HUDEP-2 (cell line): ENCODE measurements around the gene EIPR1.

Experiments used
- DNase-seq, 76 experiments: peaks; one replicate each; lab custom pipeline; 2025; ENCODE audit not compliant: unreplicated experiment in 76 of 76; lab: John Stamatoyannopoulos, UW

EIPR1 gene

DNA sequence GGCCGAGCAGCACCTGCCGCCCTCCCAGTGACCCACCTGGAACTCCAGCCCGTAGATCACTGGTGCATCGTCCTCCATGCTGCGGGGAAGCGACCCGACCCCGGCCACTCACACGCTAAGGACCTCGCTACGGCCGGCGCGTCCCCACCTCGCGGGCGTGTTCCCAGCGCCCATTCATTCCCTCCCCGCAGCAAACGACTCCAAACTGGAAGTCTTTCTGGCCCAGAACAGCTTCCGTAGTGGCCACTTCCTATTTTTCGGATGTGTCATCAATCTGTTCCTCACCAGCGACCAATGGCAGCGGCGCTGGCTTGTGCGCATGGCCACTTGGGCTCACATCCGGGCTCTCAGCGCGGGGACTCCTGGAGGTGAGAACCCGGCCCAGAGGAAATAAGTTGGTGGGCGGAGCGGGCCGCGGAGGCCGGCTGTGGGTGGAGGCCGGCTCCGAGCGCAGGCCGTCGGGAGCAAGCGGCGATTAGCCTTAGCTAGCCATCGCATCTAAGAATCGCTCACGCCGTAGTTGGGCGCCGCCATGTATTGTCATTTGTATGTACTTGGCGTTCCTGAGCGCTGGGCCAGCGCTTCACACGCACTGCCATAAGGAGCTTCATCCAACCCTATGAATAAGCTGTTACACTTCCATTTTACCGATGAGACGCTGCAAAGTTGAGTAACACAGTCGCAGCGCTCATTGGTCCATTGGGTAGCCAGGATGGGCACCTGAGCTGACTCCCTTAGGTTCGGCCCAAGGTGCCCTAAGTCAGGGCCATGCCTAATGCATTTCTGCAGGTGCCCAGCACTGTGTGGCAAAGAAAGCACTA lies at the start of gene EIPR1:
Gene EIPR1, minus strand, starts transcription at position 207 of the 821 bp plus-strand sequence. Its CDS starts 129 bp downstream, at position 78.
- peak; percentile 26 to 97 (median 93) for DNase-seq

DNA sequence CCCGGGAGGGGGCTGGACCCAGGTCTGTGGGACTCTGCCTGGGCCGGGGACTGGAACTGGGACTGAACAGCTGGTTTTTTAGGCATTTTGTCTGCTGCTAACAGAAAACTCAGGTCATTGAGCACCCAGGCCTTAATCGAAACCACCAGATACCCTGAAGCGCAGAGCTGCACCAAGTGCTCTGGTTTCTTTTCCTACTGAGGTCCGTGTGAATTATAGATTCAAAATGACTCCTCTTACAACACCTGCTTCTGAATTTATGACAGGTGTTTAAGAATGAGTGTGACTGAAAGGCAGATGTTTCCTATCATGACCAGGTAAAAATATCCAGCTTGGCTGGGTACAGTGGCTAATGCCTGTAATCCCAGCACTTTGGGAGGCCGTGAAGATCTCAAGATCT lies 49.7 kb upstream of the EIPR1 start:
- no peak for DNase-seq

DNA sequence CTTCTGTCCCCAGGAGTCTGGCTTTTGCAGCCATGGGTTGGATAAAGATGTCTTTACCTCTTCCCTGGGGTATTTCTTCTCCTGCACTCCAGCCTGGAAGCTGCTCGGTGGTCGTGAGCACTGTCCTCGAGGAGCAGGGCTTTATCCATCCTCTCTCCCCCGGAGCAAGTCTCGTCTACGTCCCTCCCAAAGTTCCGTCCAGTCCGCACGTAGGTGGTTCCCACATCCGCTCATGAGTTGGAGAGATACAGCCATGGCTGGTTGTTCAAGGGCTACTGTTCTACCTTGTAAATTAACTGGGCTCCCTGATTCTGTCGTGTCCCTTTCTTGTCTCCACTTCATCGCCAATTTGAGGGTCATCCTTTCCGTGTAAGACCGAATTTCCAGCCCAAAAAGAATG lies 49.0 kb upstream of the EIPR1 start:
- no peak for DNase-seq

DNA sequence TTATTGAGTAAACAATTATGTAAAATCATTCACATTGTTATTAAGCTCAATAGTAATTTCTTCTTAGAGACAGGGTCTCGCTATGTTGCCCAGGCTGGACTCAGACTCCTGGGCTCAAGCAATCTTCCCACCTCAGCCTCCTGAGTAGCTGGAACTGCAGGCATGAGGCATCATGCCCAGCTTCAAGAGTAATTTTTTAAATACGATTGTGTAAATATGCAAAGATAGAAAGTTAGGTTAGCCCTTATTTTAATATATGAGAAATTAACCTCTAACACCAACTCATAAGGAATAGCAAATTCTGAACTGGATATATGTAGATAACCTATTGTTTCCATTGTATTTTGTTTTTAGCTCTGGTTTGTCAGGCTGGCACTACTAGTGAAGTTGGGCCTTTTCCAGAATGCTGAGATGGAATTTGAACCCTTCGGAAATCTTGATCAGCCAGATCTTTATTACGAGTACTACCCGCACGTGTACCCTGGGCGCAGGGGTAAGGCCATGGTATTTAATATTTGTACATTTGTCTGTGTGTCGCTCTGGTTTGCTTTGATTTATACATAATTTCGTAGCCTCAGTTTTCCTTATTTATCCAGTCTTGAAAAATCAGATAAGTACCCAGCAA lies 46.7 kb upstream of the EIPR1 start:
- no peak for DNase-seq

GRCh38 chr2:3423492-3424170 lies 46.0 kb upstream of the EIPR1 start:
- peak in 62 of 76 experiments; percentile 2 to 80 (median 49) for DNase-seq

GRCh38 chr2:3422161-3422779 lies 44.7 kb upstream of the EIPR1 start:
- DNase-seq, result no peak

- DNase-seq, result no peak
Observed at GRCh38 chr2:3421580-3421979, 44.0 kb upstream of the EIPR1 start.

DNA sequence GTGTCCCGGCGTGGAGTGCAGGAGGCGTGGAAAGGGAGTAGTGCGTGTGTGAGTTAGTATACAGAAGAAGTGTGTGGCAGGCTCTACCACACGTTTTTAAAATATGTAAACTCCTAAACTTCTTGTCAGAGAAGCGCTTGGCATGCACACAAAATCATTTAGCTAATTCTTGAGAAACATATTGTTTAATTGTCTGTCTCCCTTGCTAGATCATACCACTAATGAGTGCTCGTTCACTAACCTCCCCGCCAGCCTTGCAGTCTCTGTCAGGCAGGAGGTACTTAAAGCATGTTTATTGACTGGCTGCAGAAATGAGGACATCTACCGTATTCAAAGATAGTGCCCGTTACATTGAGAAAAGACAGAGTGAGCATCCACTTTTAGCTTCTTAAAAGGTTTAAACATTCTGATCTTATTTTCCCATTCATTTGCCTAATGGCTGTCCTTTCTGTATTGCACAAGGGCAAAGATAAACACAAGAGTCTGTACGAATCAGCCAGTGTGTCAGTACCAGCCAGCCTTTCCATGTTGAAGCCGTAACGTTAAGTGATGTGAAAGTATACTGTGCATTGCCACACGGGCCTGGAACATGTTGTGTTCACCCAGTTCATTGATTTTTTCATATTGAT lies 43.3 kb upstream of the EIPR1 start:
- DNase-seq, result no peak

DNA sequence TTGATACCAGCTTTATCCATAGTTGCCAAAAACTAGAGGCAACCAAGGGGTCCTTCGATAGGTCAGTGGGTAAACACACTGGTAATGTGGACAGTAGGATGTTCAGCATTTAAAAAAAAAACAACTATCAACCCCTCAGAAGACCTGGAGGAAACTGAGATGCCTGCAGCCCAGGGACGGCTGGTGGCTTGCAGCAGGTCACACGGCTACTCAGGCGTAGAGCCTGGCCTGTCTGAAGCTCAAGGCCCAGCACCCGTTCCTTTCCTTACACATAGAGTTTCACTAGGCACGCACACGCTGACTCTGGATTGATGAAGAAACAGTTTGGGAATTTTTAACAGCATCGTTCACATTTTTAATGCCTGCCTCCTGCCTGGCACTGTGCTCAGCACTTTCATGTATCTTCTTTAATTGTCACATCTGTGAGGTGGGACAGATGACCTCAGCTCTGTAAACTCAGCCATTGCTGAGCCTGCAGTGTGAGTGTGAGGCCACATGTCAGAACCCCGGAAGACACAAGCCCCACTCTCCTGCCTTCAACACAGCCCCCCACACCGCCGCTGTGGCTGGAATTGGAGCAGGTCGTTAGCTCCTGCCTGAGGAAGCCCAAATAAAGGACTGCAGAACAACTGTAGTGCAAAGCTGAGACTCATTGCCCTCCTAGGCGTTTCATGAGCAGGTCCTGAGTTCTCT lies 42.6 kb upstream of the EIPR1 start:
- DNase-seq, result no peak

DNA sequence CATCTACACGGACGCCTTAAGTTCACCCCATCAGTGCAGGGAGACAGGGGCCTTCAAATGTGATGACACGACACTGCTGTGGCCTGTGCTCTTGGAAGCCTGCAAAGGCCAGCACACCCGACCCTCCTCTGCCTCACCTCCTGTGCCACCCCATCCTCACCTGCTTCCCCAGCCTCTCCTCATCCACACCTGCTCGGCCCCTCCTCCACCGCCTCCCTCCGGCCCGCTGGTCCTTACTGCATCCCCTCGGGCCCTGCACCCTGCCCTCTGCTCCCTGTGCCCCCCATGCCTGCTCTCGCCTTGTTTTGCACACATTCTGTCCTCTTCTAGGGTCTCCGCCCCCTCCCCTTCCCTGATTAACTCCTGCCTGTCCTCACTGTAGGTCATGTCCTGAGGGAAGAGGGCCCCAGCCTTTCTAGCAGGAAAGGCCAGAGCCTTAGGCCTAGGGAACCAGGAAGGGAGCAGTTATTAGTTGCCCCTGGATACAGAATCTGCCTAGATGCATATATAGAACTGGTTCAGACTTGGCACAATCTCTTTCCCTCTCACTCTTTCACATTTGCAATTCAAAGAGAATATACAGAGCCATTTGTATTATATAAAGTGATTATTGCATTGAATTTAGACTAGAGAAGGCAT lies 41.3 kb upstream of the EIPR1 start:
- DNase-seq, result no peak

- DNase-seq, result no peak
Observed at GRCh38 chr2:3414133-3414860, 36.7 kb upstream of the EIPR1 start.

GRCh38 chr2:3413697-3414096 lies 36.1 kb upstream of the EIPR1 start:
- no peak for DNase-seq

DNA sequence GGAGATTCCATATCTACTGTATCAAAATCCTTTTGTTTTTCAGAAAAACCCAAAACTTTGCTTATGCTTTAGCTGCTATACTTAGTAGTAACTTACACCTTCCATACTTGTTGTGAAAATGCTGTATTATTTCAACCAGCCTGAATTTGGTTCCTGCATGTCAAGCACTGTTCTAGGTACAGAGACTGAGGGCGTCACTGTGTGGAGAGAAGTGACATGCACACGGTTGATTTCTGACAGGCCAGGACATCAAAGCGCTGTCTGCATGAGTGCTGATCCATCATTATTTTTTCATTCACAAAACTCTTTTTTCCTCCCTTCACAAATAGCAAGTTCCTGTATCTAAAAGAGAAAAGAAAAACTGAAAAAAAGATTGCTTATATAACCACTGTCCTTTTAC lies 33.5 kb upstream of the EIPR1 start:
- DNase-seq, result no peak

- DNase-seq, result no peak
Observed at GRCh38 chr2:3409627-3410170, 32.1 kb upstream of the EIPR1 start.

DNA sequence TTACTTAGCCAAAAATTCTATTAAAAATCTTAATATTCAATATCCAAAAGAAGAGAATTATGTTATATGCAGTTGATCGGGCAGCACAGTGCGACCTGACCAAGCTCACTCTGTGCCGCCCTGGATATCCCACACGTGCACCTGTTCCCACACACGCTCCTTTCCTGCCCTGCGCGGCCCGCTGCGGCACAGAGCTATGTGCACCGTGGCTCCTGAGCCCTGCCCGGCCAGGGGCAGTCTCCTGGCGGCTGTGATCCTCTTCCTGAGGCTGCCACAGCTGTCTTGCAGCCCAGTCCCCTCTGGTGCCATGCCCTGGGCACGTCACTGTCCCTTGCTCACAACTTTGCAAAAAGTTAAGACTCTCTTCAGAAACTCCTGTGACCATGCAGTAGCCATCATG lies 31.2 kb upstream of the EIPR1 start:
- DNase-seq, result no peak

GRCh38 chr2:3406501-3406900 lies 28.9 kb upstream of the EIPR1 start:
- DNase-seq, result no peak

GRCh38 chr2:3405876-3406275 lies 28.3 kb upstream of the EIPR1 start:
- DNase-seq, result no peak

GRCh38 chr2:3405307-3405706 lies 27.7 kb upstream of the EIPR1 start:
- DNase-seq, result no peak
